GM12878 (cell line): ENCODE measurements around the gene TSHZ1. TPM values are rescaled to one million over a fixed set of nuclear protein-coding genes. Genes with fewer than 3 reads are reported as not detected.

Experiments used
- ATAC-seq: fragments of 200-7000 bp; cut with Tn5 transposase; 3 replicates; pipeline ENCODE4 v1.9.1; 2020; ENCODE audit warnings: mild to moderate bottlenecking, moderate library complexity
- BruUV-seq: library from RNA; stranded (reverse); fragments of 400-500 nt; replicated peaks from 2 replicates; lab custom pipeline; 2021; lab: Mats Ljungman, UMichigan
- CTCF ChIA-PET: fragments of 300-600 bp; sonication (Branson Sonifier 250); formaldehyde crosslinking; extraction: SDS; loops from one replicate; lab custom pipeline; 2021; ENCODE audit warnings: inconsistent platforms; lab: Yijun Ruan, JAX
- POLR2A ChIA-PET: fragments of 350-600 bp; formaldehyde crosslinking; extraction: SDS; loops from one replicate; lab custom pipeline; 2021; ENCODE audit warnings: inconsistent platforms; lab: Charles Lee
- RAD21 ChIA-PET: fragments of 300-600 bp; sonication (Branson Sonifier 250); formaldehyde crosslinking; loops from one replicate; lab custom pipeline; 2023; ENCODE audit warnings: antibody characterized with exemption; ENCODE audit not compliant: unreplicated experiment; lab: Charles Lee
- SMC1A ChIA-PET: fragments of 300-600 bp; sonication (Branson Sonifier 250); formaldehyde crosslinking; loops from one replicate; lab custom pipeline; 2023; ENCODE audit not compliant: unreplicated experiment, uncharacterized antibody; lab: Charles Lee
- DNase-seq: peaks from one replicate; pipeline ENCODE4 v3.0.0-alpha.2; 2011; ENCODE audit warnings: low read depth, low spot score
- FAIRE-seq: peaks from 3 replicates; lab custom pipeline; 2011; peaks lifted over from hg19 to GRCh38; lab: Jason Lieb, UNC
- H2AFZ ChIP-seq: 2 replicates; pipeline ENCODE4 v1.6.0; 2011; ENCODE audit warnings: low read depth, low read length, control low read depth; ENCODE audit not compliant: control insufficient read depth
- H3K27ac ChIP-seq: 2 replicates; pipeline ENCODE4 v1.5.1; 2011; ENCODE audit warnings: control low read depth; ENCODE audit not compliant: control insufficient read depth, insufficient read depth
- H3K27me3 ChIP-seq, 2 experiments: replicated peaks in 1 of 2; 2 replicates each; pipeline versions ENCODE4 v1.6.0 to v1.6.1; 2011; ENCODE audit warnings: low read length in 1 of 2; ENCODE audit not compliant: control insufficient read depth in 2 of 2, insufficient read depth in 2 of 2
- H3K36me3 ChIP-seq, 2 experiments: 2 replicates each; pipeline ENCODE4 v1.5.1; 2011; ENCODE audit warnings: low read length in 1 of 2; ENCODE audit not compliant: control insufficient read depth in 2 of 2, insufficient read depth in 2 of 2
- H3K4me1 ChIP-seq: 2 replicates; pipeline ENCODE4 v1.6.1; 2011; ENCODE audit warnings: mild to moderate bottlenecking, low read length, moderate library complexity, mixed read lengths; ENCODE audit not compliant: control insufficient read depth, insufficient read depth
- H3K4me2 ChIP-seq: 2 replicates; pipeline ENCODE4 v1.6.0; 2011; ENCODE audit warnings: control low read depth; ENCODE audit not compliant: control insufficient read depth, insufficient read depth
- H3K4me3 ChIP-seq: fragments of 200-600 bp; sonication (generic); 2 replicates; pipeline ENCODE4 v1.5.1; 2016
- H3K79me2 ChIP-seq: 2 replicates; pipeline ENCODE4 v1.6.0; 2011; ENCODE audit warnings: low read length; ENCODE audit not compliant: control insufficient read depth, insufficient read depth
- H3K9ac ChIP-seq: 2 replicates; pipeline ENCODE4 v1.8.0; 2011; ENCODE audit warnings: low read length, control low read depth, mixed read lengths; ENCODE audit not compliant: control insufficient read depth, insufficient read depth
- H3K9me3 ChIP-seq: replicated peaks from 3 replicates; pipeline ENCODE4 v1.5.1; 2011; ENCODE audit warnings: mild to moderate bottlenecking, low read length; ENCODE audit not compliant: control insufficient read depth, insufficient read depth
- H4K20me1 ChIP-seq: 2 replicates; pipeline ENCODE4 v1.6.0; 2011; ENCODE audit not compliant: control insufficient read depth, insufficient read depth
- ATF3 ChIP-seq: IDR thresholded peaks from 2 replicates; pipeline ENCODE4 v1.6.1; 2011; ENCODE audit warnings: low read depth, mild to moderate bottlenecking, low read length, moderate library complexity, borderline replicate concordance; ENCODE audit errors: extremely low read depth
- BHLHE40 ChIP-seq, 2 experiments: fragments of 450-650 bp in 1 of 2; IDR thresholded peaks; 2 replicates each; pipeline ENCODE4 v1.6.1; 2011 to 2017; ENCODE audit warnings: low read depth in 2 of 2, borderline replicate concordance in 1 of 2, improper control_type of control experiment in 1 of 2, low read length in 1 of 2, mild to moderate bottlenecking in 1 of 2
- ETV6 ChIP-seq, 2 experiments: fragments of 450-650 bp in 1 of 2; IDR thresholded peaks in 1 of 2; conservative IDR thresholded peaks in 1 of 2; 2 replicates each; pipeline ENCODE4 v1.6.1; 2014; ENCODE audit warnings: antibody characterized with exemption in 1 of 2, borderline replicate concordance in 1 of 2, low read depth in 1 of 2, mild to moderate bottlenecking in 1 of 2, moderate library complexity in 1 of 2
- JUNB ChIP-seq: IDR thresholded peaks from 2 replicates; pipeline ENCODE4 v1.6.1; 2016; ENCODE audit warnings: antibody characterized with exemption, mild to moderate bottlenecking
- KLF5 ChIP-seq: fragments of 450-650 bp; IDR thresholded peaks from 2 replicates; pipeline ENCODE4 v1.6.1; 2014; ENCODE audit warnings: mild to moderate bottlenecking; ENCODE audit not compliant: partially characterized antibody
- NFXL1 ChIP-seq: fragments of 450-650 bp; IDR thresholded peaks from 2 replicates; pipeline ENCODE4 v1.6.1; 2017; ENCODE audit warnings: antibody characterized with exemption, mild to moderate bottlenecking, borderline replicate concordance
- NKRF ChIP-seq: fragments of 450-650 bp; conservative IDR thresholded peaks from 2 replicates; pipeline ENCODE4 v1.6.1; 2017; ENCODE audit warnings: mild to moderate bottlenecking, moderate library complexity
- NRF1 ChIP-seq: conservative IDR thresholded peaks from 2 replicates; pipeline ENCODE4 v1.6.1; 2011; ENCODE audit warnings: mild to moderate bottlenecking, low read depth, low read length, improper control_type of control experiment
- PAX8 ChIP-seq: fragments of 450-650 bp; IDR thresholded peaks from 2 replicates; pipeline ENCODE4 v1.6.1; 2017; ENCODE audit warnings: mild to moderate bottlenecking, moderate library complexity
- TBL1XR1 ChIP-seq: IDR thresholded peaks from 2 replicates; pipeline ENCODE4 v1.6.1; 2012; ENCODE audit warnings: low read depth, low read length, improper control_type of control experiment
- WGBS: methylation state at CpG from one replicate; pipeline ENCODE4 v1.1.6; 2016; ENCODE audit warnings: low lambda C conversion rate; ENCODE audit not compliant: insufficient replicate concordance, insufficient coverage; ENCODE audit errors: missing lambda C conversion rate; 5-methylcytosine and 5-hydroxymethylcytosine counted together
- in situ Hi-C: fragments of 300-500 bp; cut with MboI; formaldehyde crosslinking; loops from 9 replicates; pipeline ENCODE4 v1.14.3; 2018; ENCODE audit warnings: mixed read lengths
- intact Hi-C: fragments of 100-400 bp; cut with micrococcal nuclease; formaldehyde crosslinking; loops from one replicate; pipeline ENCODE4 v1.14.2; 2022; ENCODE audit not compliant: unreplicated experiment
- polyA plus RNA-seq, 11 experiments: library from polyadenylated mRNA; depleted of rRNA in 4 of 11; unstranded in 6 of 11; stranded (reverse) in 5 of 11; fragments of >200 nt; fragmentation: Nextera tagmentation in 4 of 11; fragmentation: Illumina TruSeq in 1 of 11; extraction: Ambion mirVana in 4 of 11; extraction: Trizol in 1 of 11; gene quantifications; 1 replicate in 1 of 11; 2 replicates in 10 of 11; pipeline versions ENCODE4 v1.2.1 to v1.2.3, GENCODE V29; 2011 to 2016; ENCODE audit warnings: inconsistent platforms in 2 of 11, missing spikeins in 2 of 11, low read depth in 1 of 11
- total RNA-seq, 4 experiments: library from RNA; depleted of rRNA in 3 of 4; stranded (reverse); fragments of >200 nt in 3 of 4; fragmentation: Illumina TruSeq in 1 of 4; extraction: Trizol in 1 of 4; gene quantifications; 2 replicates each; pipeline versions ENCODE4 v1.2.1 to v1.2.3, GENCODE V29; 2013 to 2021

The TSHZ1 gene
- total and polyA plus RNA-seq, 10 of the 15 experiments (the other 5 are each of a cell fraction or from before 2014, with no cell fraction given), result 2.2 to 15.2 (median 5.1) TPM

GRCh38 chr18:75275226-75275625, 64.6 kb downstream of the TSHZ1 start (continued):
- TF ChIP-seq JUNB (no peak), NRF1 (no peak)

GRCh38 chr18:75276818-75277609, 66.4 kb downstream of the TSHZ1 start:
- CTCF ChIA-PET, result no interaction called here
- RAD21 ChIA-PET, result no interaction called here
- ATAC-seq (no peak), FAIRE-seq (no peak), DNase-seq (no peak)
- Histone ChIP-seq H3K4me3 (no peak overlapping the region), H3K9me3 (no peaks in the 10 kb centered on the region), H3K79me2 (no peaks in the 10 kb centered on the region), H3K27ac (no peak overlapping the region), H4K20me1 (no peaks in the 10 kb centered on the region), H3K4me2 (no peak overlapping the region), H3K4me1 (no peaks in the 10 kb centered on the region), H2AFZ (no peak overlapping the region), H3K9ac (no peak overlapping the region), H3K27me3 (no peaks in the 10 kb centered on the region), H3K36me3 (no peaks in the 10 kb centered on the region)
- WGBS, result 82% methylated on average over 16 of the region's 16 CpGs
- SMC1A ChIA-PET, result no interaction called here
- BruUV-seq, result no TSS peak
- no peak for TF ChIP-seq TBL1XR1
- TF ChIP-seq KLF5, result no peak
- no peak for TF ChIP-seq NKRF
- no peak for TF ChIP-seq NFXL1
- TF ChIP-seq ATF3, result no peak
- no peak for TF ChIP-seq ETV6 (conservative IDR thresholded peaks at IDR 0.05 in 1 of 2, IDR thresholded peaks at IDR 0.05 in 1 of 2; ENCODE audit: borderline replicate concordance in 1 of 2, low read depth in 1 of 2)
- TF ChIP-seq BHLHE40 (IDR thresholded peaks at IDR 0.05; ENCODE audit: borderline replicate concordance in 1 of 2, low read depth in 2 of 2, low read length in 1 of 2), result no peak
- TF ChIP-seq PAX8, result no peak
- in situ Hi-C loops, result no loop called here
- intact Hi-C loops, result no loop called here
- POLR2A ChIA-PET, result no interaction called here
